Karpas-422 (cell line): Measurements from ENCODE around the gene ATP9B. TPM values are rescaled to one million over a fixed set of nuclear protein-coding genes. Genes with fewer than 3 reads are reported as not detected.

Experiments
- DNase-seq: peaks from one replicate; pipeline ENCODE4 v3.0.0-alpha.2; 2015
- H2AFZ ChIP-seq: fragments of 200-600 bp; sonication (generic); 2 replicates; pipeline ENCODE4 v1.6.1; 2014; ENCODE audit warnings: antibody characterized with exemption, low read length, mixed read lengths
- H3K27ac ChIP-seq: fragments of 200-600 bp; sonication (generic); 2 replicates; pipeline ENCODE4 v1.5.1; 2014; ENCODE audit warnings: mild to moderate bottlenecking, low read length, moderate library complexity
- H3K27me3 ChIP-seq: fragments of 200-600 bp; sonication (generic); 2 replicates; pipeline ENCODE4 v1.6.1; 2014; ENCODE audit warnings: low read length, mixed read lengths
- H3K36me3 ChIP-seq: fragments of 200-600 bp; sonication (generic); 2 replicates; pipeline ENCODE4 v1.6.1; 2014; ENCODE audit warnings: low read length, mixed read lengths; ENCODE audit not compliant: insufficient read depth
- H3K4me1 ChIP-seq: fragments of 200-600 bp; sonication (generic); 2 replicates; pipeline ENCODE4 v1.6.1; 2014; ENCODE audit warnings: mild to moderate bottlenecking, low read length, mixed read lengths
- H3K4me2 ChIP-seq: fragments of 200-600 bp; sonication (generic); 2 replicates; pipeline ENCODE4 v1.6.1; 2014; ENCODE audit warnings: low read length, low read depth, mild to moderate bottlenecking; ENCODE audit not compliant: poor library complexity, severe bottlenecking
- H3K4me3 ChIP-seq: fragments of 200-600 bp; sonication (generic); 2 replicates; pipeline ENCODE4 v1.5.1; 2014; ENCODE audit warnings: mild to moderate bottlenecking, antibody characterized with exemption, low read length, mixed read lengths
- H3K79me2 ChIP-seq: fragments of 200-600 bp; sonication (generic); 2 replicates; pipeline ENCODE4 v1.6.1; 2014; ENCODE audit warnings: mild to moderate bottlenecking, low read length, mixed read lengths
- H3K9ac ChIP-seq: fragments of 200-600 bp; sonication (generic); 2 replicates; pipeline ENCODE4 v1.6.0; 2014; ENCODE audit warnings: low read length
- H3K9me2 ChIP-seq: fragments of 200-600 bp; sonication (generic), shearing (Covaris generic); replicated peaks from 2 replicates; pipeline ENCODE4 v1.6.0; 2014; ENCODE audit warnings: mild to moderate bottlenecking, low read length, moderate library complexity; ENCODE audit not compliant: insufficient read depth
- H3K9me3 ChIP-seq: fragments of 300-700, 200-600 bp; sonication (generic); 2 replicates; pipeline ENCODE4 v1.6.1; 2014; ENCODE audit warnings: low read length, mixed read lengths
- H4K20me1 ChIP-seq: fragments of 200-600 bp; sonication (generic); 2 replicates; pipeline ENCODE4 v1.6.1; 2014; ENCODE audit warnings: mild to moderate bottlenecking, antibody characterized with exemption, low read length, low read depth; ENCODE audit not compliant: insufficient read depth
- total RNA-seq: library from RNA; depleted of rRNA; stranded (reverse); fragments of >200 nt; shearing (Covaris generic); gene quantifications from 2 replicates; pipeline ENCODE4 v1.2.3, GENCODE V29; 2014; ENCODE audit warnings: low replicate concordance

ATP9B gene
- total RNA-seq, 1 experiment from 2014 or later = 65.1 TPM

DNA sequence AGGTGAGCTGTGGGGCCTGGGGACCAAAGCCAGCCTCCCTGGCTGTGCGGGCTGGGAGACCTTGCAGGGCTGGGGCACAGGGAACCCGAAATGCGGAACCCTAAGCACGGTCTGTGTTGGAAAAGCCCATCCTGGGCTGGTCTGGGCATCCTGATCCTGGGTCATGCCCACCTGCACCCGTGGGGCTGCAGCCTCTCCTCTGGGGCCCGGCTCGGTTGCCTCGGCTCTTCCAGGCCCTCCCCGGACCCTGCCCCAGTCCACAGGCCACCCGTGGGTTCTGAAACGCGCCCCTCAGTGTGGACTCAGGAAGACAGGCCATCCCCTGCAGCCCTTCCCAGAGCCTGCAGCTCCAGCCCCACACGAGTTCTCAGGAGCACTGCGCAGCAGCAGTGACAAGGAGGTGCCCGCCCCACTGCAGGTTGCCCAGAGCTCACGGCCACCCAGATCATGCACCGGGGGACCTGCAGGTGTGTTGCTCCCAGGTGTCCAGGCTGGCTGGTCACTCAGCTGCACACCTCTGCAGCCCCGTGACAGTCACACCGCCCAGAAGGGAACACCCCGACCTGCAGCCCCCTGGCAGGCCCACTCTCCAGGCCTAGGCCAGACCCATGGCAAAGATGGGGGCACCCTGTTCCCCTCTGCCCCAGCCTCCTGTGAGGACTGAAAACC is 314.3 kb downstream of the ATP9B start:
- no peaks in the 10 kb centered on the region for H3K9me2 ChIP-seq
- no peak overlapping the region for H3K9ac ChIP-seq
- no peaks in the 10 kb centered on the region; the same call in 1 of the 2 replicates for H3K4me1 ChIP-seq
- H2AFZ ChIP-seq = no peak overlapping the region
- H3K27ac ChIP-seq = no peak overlapping the region
- H4K20me1 ChIP-seq = peaks cover 6% of the 10 kb centered on the region; the same call in 1 of the 2 replicates
- H3K79me2 ChIP-seq = no peaks in the 10 kb centered on the region
- H3K36me3 ChIP-seq = peaks cover 3% of the 10 kb centered on the region; the same call in 1 of the 2 replicates
- DNase-seq = no peak
- no peak overlapping the region for H3K4me2 ChIP-seq
- H3K4me3 ChIP-seq = no peak overlapping the region
- H3K27me3 ChIP-seq = no peaks in the 10 kb centered on the region
- no peaks in the 10 kb centered on the region for H3K9me3 ChIP-seq

DNA sequence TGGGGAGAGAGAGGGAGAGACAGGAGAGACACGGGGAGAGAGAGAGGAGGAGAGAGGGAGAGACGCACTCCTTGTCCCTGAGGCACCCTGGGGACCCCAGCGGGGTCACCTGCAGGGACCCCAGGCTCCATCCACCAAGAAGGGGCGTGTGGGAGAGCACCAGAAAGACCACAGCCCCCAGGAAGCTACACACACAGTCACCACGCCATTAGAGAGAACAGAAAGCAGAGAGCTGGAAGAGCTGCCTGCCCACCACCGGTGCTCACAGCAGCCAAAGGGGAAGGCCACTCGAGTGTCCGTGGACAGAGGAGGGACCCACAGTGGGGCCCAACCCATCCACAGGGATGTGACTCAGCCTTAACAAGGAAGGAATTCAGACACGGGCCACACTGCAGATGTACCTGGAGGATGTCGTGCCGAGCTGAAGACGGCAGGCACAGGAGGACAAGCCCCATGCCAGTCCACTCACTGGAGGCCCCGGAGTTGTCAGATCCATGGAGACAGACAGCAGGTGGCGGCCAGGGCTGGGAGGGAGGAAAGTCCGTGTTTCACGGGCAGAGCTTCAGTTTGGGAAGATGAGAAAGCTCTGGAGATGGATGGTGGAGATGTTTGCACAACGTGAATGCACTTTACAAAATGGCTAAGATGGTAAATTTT is 315.1 kb downstream of the ATP9B start:
- no peaks in the 10 kb centered on the region for H3K9me3 ChIP-seq
- H3K36me3 ChIP-seq = no peaks in the 10 kb centered on the region
- H3K4me1 ChIP-seq = no peaks in the 10 kb centered on the region; the same call in 1 of the 2 replicates
- no peak overlapping the region for H3K9ac ChIP-seq
- no peak overlapping the region for H3K4me3 ChIP-seq
- no peak overlapping the region for H3K4me2 ChIP-seq
- peaks cover 4% of the 10 kb centered on the region; the same call in 1 of the 2 replicates for H4K20me1 ChIP-seq
- H3K9me2 ChIP-seq = no peaks in the 10 kb centered on the region
- H3K27me3 ChIP-seq = no peaks in the 10 kb centered on the region
- H3K27ac ChIP-seq = no peak overlapping the region
- no peak for DNase-seq
- H2AFZ ChIP-seq = no peak overlapping the region
- no peaks in the 10 kb centered on the region for H3K79me2 ChIP-seq

DNA sequence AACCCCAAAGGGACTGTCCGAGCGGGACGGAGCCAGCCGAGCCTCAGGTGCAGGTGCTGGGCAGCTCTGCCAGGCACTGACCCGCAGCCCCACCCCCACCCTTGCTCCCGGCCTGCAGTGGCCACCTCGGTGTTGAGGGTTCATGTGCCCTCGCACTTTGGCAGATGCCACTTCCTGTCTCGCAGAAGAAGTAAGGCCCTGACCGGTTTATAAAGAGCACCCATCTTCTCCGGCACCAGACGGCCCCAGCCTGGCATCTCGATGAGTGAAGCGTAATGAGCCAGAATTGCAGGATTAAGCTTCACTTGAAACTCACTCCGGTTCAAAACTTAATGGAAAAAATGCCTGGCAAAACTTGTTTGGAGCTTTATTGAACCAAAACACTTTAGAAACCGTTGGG is 315.6 kb downstream of the ATP9B start:
- Histone ChIP-seq H3K79me2 (no peaks in the 10 kb centered on the region), H2AFZ (no peak overlapping the region), H3K27ac (no peak overlapping the region), H3K4me1 (no peaks in the 10 kb centered on the region; the same call in 1 of the 2 replicates), H3K9me2 (no peaks in the 10 kb centered on the region), H4K20me1 (no peaks in the 10 kb centered on the region; the same call in 1 of the 2 replicates), H3K27me3 (no peaks in the 10 kb centered on the region), H3K9me3 (no peaks in the 10 kb centered on the region), H3K9ac (no peak overlapping the region), H3K36me3 (no peaks in the 10 kb centered on the region), H3K4me3 (no peak overlapping the region), H3K4me2 (no peak overlapping the region)
- DNase-seq = no peak

DNA sequence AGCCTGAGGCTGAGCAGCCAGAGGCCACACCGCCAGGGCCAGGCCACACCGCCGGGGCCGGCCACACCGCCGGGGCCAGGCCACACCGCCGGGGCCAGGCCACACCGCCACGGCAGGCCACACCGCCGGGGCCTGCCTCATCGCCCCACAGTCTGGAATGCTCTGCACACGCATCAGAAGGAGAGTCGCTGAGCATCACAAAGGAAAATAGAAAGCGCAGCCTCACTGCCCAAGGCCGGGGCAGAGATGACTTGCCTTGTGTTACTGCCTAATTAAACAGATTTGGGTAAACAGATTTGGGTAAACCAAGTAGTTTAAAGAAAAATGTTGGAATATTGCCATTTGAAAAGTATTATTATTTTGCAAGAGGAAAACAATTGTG is 316.1 kb downstream of the ATP9B start:
- H3K4me3 ChIP-seq = no peak overlapping the region
- no peaks in the 10 kb centered on the region for H3K9me3 ChIP-seq
- H3K36me3 ChIP-seq = no peaks in the 10 kb centered on the region
- no peaks in the 10 kb centered on the region; the same call in 1 of the 2 replicates for H3K4me1 ChIP-seq
- DNase-seq = no peak
- no peaks in the 10 kb centered on the region for H3K9me2 ChIP-seq
- H3K4me2 ChIP-seq = no peak overlapping the region
- no peaks in the 10 kb centered on the region; the same call in 1 of the 2 replicates for H4K20me1 ChIP-seq
- H3K27ac ChIP-seq = no peak overlapping the region
- H2AFZ ChIP-seq = no peak overlapping the region
- H3K27me3 ChIP-seq = no peaks in the 10 kb centered on the region
- H3K9ac ChIP-seq = no peak overlapping the region
- no peaks in the 10 kb centered on the region for H3K79me2 ChIP-seq

DNA sequence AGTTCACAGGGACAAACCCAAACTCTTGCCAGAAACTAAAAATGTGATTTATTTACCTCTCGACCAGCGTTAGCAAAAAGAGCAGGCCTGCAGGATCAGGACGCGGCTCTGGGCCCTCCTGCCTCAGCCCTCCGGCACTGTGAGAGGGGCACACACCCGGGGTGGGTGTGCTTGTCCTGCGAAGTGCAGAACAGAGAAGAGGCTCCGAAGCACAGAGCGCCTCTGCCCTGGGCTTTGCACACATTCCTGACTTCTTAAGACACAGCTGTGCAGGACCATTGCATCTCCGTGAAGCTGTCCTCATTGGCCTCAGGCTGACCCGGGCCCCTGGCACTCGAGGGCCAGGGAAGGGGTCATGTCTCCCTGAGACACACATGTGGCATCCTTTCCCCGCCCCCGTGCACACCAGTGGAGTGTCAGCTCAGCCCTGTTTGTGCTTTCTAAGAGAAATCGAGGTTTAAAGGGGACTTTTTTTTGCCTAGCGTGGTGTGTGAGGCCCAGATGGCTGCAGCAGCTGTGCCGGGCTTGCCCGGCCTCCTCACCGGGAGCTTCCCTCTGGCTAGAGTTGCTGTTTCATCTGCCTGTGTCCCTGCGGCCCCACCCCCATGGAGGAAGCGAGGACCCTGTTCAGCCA is 316.6 kb downstream of the ATP9B start:
- H3K4me2 ChIP-seq = no peak overlapping the region
- no peak for DNase-seq
- H3K9me2 ChIP-seq = no peaks in the 10 kb centered on the region
- H3K4me3 ChIP-seq = no peak overlapping the region
- no peaks in the 10 kb centered on the region for H3K27me3 ChIP-seq
- H4K20me1 ChIP-seq = no peaks in the 10 kb centered on the region; the same call in 1 of the 2 replicates
- H3K36me3 ChIP-seq = no peaks in the 10 kb centered on the region
- no peak overlapping the region for H3K27ac ChIP-seq
- no peaks in the 10 kb centered on the region; the same call in 1 of the 2 replicates for H3K4me1 ChIP-seq
- H2AFZ ChIP-seq = no peak overlapping the region
- H3K9ac ChIP-seq = no peak overlapping the region
- no peaks in the 10 kb centered on the region for H3K79me2 ChIP-seq
- no peaks in the 10 kb centered on the region for H3K9me3 ChIP-seq

DNA sequence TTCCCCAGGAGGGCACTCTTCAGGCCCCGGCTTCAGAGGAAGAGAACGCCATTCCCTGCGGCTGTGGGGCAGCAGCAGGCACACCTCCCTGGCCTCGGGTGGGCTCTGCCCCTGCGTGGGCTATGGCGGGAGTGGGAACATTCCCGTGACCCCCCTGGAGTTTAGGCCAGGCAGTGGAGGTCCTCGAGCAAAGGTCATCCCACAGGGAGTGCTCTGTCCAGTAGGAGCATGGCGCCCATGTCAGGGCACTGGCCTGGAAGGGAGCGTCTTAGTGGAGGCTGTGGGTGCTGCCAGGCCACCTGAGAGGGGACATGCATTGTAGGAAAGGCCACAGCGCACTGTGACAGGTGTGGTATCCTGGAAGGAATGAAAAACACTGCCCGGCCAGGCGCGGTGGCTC is 317.4 kb downstream of the ATP9B start:
- H3K27ac ChIP-seq = no peak overlapping the region
- no peaks in the 10 kb centered on the region for H3K36me3 ChIP-seq
- no peak overlapping the region for H3K4me3 ChIP-seq
- no peak overlapping the region for H3K4me2 ChIP-seq
- H3K9me2 ChIP-seq = no peaks in the 10 kb centered on the region
- no peaks in the 10 kb centered on the region for H3K9me3 ChIP-seq
- no peak for DNase-seq
- no peaks in the 10 kb centered on the region for H3K79me2 ChIP-seq
- no peaks in the 10 kb centered on the region; the same call in 1 of the 2 replicates for H4K20me1 ChIP-seq
- H3K9ac ChIP-seq = no peak overlapping the region
- no peak overlapping the region for H2AFZ ChIP-seq
- H3K27me3 ChIP-seq = no peaks in the 10 kb centered on the region
- H3K4me1 ChIP-seq = no peaks in the 10 kb centered on the region; the same call in 1 of the 2 replicates

DNA sequence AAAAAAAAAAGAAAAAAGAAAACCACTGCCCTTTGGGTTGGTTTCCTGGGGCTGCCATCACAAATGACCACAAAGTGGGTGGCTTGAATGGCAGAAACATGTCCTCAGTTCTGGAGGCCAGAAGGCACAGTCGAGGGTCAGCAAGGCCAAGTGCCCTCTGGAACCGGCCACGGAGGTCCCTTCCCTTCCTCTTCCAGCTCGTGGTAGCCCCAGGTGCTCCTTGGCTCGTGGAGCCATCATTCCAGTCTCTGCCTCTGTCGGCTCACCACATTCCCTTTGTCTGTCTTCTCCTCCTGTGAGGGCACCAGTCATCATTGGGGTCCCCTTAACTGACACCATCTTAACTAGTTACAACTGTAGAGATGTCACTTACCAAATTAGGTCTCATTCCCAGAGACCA is 318.0 kb downstream of the ATP9B start:
- H3K4me3 ChIP-seq = no peak overlapping the region
- H4K20me1 ChIP-seq = no peaks in the 10 kb centered on the region; the same call in 1 of the 2 replicates
- H3K4me2 ChIP-seq = no peak overlapping the region
- H3K9me2 ChIP-seq = no peaks in the 10 kb centered on the region
- H3K27ac ChIP-seq = no peak overlapping the region
- H3K9ac ChIP-seq = no peak overlapping the region
- H3K4me1 ChIP-seq = no peaks in the 10 kb centered on the region; the same call in 1 of the 2 replicates
- no peaks in the 10 kb centered on the region for H3K36me3 ChIP-seq
- no peaks in the 10 kb centered on the region for H3K27me3 ChIP-seq
- DNase-seq = no peak
- H3K79me2 ChIP-seq = no peaks in the 10 kb centered on the region
- no peak overlapping the region for H2AFZ ChIP-seq
- H3K9me3 ChIP-seq = no peaks in the 10 kb centered on the region

DNA sequence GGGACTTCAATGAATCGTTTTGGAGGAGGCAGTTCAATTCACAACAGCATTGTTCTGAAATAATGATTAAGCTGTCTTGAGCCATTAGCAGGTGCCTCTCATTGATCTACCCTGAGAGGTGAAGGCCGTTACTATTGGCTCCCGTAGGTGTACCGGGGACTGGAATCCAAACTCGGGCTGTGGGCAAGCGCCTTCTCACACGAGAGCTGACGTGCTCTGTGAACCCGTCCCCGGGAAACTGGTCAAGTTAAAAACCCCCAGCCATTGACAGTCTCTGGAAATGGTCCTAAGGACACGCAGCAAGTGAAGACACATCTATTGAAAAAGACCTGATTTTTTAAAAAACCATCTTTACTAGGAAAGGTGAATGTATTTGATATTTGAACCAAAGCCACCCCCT is 318.4 kb downstream of the ATP9B start:
- Histone ChIP-seq H4K20me1 (no peaks in the 10 kb centered on the region; the same call in 1 of the 2 replicates), H3K36me3 (no peaks in the 10 kb centered on the region), H3K9me3 (no peaks in the 10 kb centered on the region), H3K9me2 (no peaks in the 10 kb centered on the region), H3K4me1 (no peaks in the 10 kb centered on the region; the same call in 1 of the 2 replicates), H3K79me2 (no peaks in the 10 kb centered on the region), H3K27me3 (no peaks in the 10 kb centered on the region), H2AFZ (no peak overlapping the region), H3K4me3 (no peak overlapping the region), H3K4me2 (no peak overlapping the region), H3K27ac (no peak overlapping the region), H3K9ac (no peak overlapping the region)
- DNase-seq = no peak
